HCT116 (cell line): ENCODE data around the gene EDEM1. TPM values are rescaled to one million over a fixed set of nuclear protein-coding genes. Genes with fewer than 3 reads are reported as not detected.

Experiments
- ATAC-seq: fragments of 200-7000 bp; cut with Tn5 transposase; 2 replicates; pipeline ENCODE4 v1.9.1; 2020; ENCODE audit warnings: mild to moderate bottlenecking, moderate library complexity
- BruUV-seq: library from RNA; stranded (reverse); fragments of 400-500 nt; replicated peaks from 2 replicates; lab custom pipeline; 2021; lab: Mats Ljungman, UMichigan
- CTCF ChIA-PET: fragments of 300-600 bp; sonication (Branson Sonifier 250); formaldehyde crosslinking; loops from one replicate; lab custom pipeline; 2021; ENCODE audit warnings: antibody characterized with exemption; lab: Charles Lee
- POLR2A ChIA-PET: fragments of 300-600, 350-600 bp; sonication (Branson Sonifier 250); formaldehyde crosslinking; loops from one replicate; lab custom pipeline; 2021; ENCODE audit warnings: antibody characterized with exemption; lab: Charles Lee
- RAD21 ChIA-PET, 2 experiments: fragments of 300-600 bp; sonication (Branson Sonifier 250); formaldehyde crosslinking; loops; one replicate each; lab custom pipeline; 2023; ENCODE audit warnings: low total read pairs in 2 of 2; ENCODE audit not compliant: uncharacterized antibody in 2 of 2, unreplicated experiment in 2 of 2, low non-redundant PET in 1 of 2; lab: Charles Lee
- DNase-seq: peaks from one replicate; pipeline ENCODE4 v3.0.0-alpha.2; 2010; ENCODE audit warnings: low read depth, low spot score
- H2AFZ ChIP-seq: fragments of 200-600 bp; shearing (Covaris generic), sonication (generic); 2 replicates; pipeline ENCODE4 v1.6.1; 2017; ENCODE audit warnings: low read depth, mixed run types, mixed read lengths, antibody characterized with exemption, low read length; ENCODE audit not compliant: poor library complexity, severe bottlenecking
- H3K27ac ChIP-seq: 2 replicates; pipeline ENCODE4 v1.5.1; 2012; ENCODE audit warnings: low read depth, low read length
- H3K27me3 ChIP-seq: fragments of 200-600 bp; sonication (generic); 2 replicates; pipeline ENCODE4 v1.6.1; 2016; ENCODE audit warnings: mixed run types, low read length, mixed read lengths; ENCODE audit not compliant: insufficient read depth
- H3K36me3 ChIP-seq, 2 experiments: fragments of 200-500 bp in 1 of 2; fragments of 200-600 bp in 1 of 2; sonication (Bioruptor generic) in 1 of 2; sonication (generic) in 1 of 2; 2 replicates each; pipeline versions ENCODE4 v1.5.1 to v1.6.1; 2014 to 2016; ENCODE audit warnings: low read length in 2 of 2, inconsistent platforms in 1 of 2, mixed read lengths in 1 of 2, mixed run types in 1 of 2; ENCODE audit not compliant: insufficient read depth in 2 of 2, control insufficient read depth in 1 of 2
- H3K4me1 ChIP-seq, 2 experiments: fragments of 200-600 bp in 1 of 2; sonication (generic) in 1 of 2; 2 replicates each; pipeline versions ENCODE4 v1.5.1 to v1.6.1; 2012 to 2017; ENCODE audit warnings: low read length in 2 of 2, inconsistent platforms in 1 of 2, mild to moderate bottlenecking in 1 of 2, mixed read lengths in 1 of 2, mixed run types in 1 of 2, moderate library complexity in 1 of 2; ENCODE audit not compliant: insufficient read depth in 2 of 2, control insufficient read depth in 1 of 2
- H3K4me2 ChIP-seq: fragments of 200-600 bp; sonication (generic); 2 replicates; pipeline ENCODE4 v1.6.1; 2017; ENCODE audit warnings: mixed run types, low read length, mixed read lengths
- H3K4me3 ChIP-seq, 2 experiments: fragments of 200-600 bp in 1 of 2; sonication (generic) in 1 of 2; replicated peaks in 1 of 2; 2 replicates each; pipeline ENCODE4 v1.5.1; 2011 to 2016; ENCODE audit warnings: low read length in 2 of 2, control low read depth in 1 of 2, low read depth in 1 of 2, mild to moderate bottlenecking in 1 of 2, mixed read lengths in 1 of 2, mixed run types in 1 of 2
- H3K79me2 ChIP-seq: fragments of 200-600 bp; sonication (generic); 2 replicates; pipeline ENCODE4 v1.6.1; 2017; ENCODE audit warnings: mild to moderate bottlenecking, mixed run types, low read length, moderate library complexity, mixed read lengths; ENCODE audit not compliant: insufficient read depth
- H3K9ac ChIP-seq: fragments of 200-600 bp; sonication (generic); 2 replicates; pipeline ENCODE4 v1.6.1; 2016; ENCODE audit warnings: low read length, mixed read lengths
- H3K9me2 ChIP-seq: fragments of 200-600 bp; sonication (generic), shearing (Covaris generic); 2 replicates; pipeline ENCODE4 v1.6.1; 2017; ENCODE audit warnings: mixed run types, mild to moderate bottlenecking, moderate library complexity; ENCODE audit not compliant: insufficient read depth
- H3K9me3 ChIP-seq, 2 experiments: fragments of 200-500 bp in 1 of 2; fragments of 200-600 bp in 1 of 2; sonication (Bioruptor generic) in 1 of 2; sonication (generic) in 1 of 2; 2 replicates each; pipeline ENCODE4 v1.6.1; 2014 to 2017; ENCODE audit warnings: low read length in 2 of 2, mixed read lengths in 2 of 2, inconsistent platforms in 1 of 2, low read depth in 1 of 2, mild to moderate bottlenecking in 1 of 2, mixed run types in 1 of 2, moderate library complexity in 1 of 2; ENCODE audit not compliant: control insufficient read depth in 1 of 2, insufficient read depth in 1 of 2
- H4K20me1 ChIP-seq: fragments of 200-600 bp; sonication (generic), shearing (Covaris generic); 2 replicates; pipeline ENCODE4 v1.6.1; 2017; ENCODE audit warnings: mixed run types, mild to moderate bottlenecking, moderate library complexity; ENCODE audit not compliant: insufficient read depth
- CTCF ChIP-seq, 3 experiments: fragments of 200-600 bp in 1 of 3; sonication (generic) in 1 of 3; IDR thresholded peaks in 2 of 3; conservative IDR thresholded peaks in 1 of 3; 2 replicates each; pipeline ENCODE4 v1.5.1; 2012 to 2017; ENCODE audit warnings: low read depth in 2 of 3, low read length in 2 of 3, antibody characterized with exemption in 1 of 3, borderline replicate concordance in 1 of 3, control low read depth in 1 of 3, mild to moderate bottlenecking in 1 of 3, mixed read lengths in 1 of 3, mixed run types in 1 of 3, moderate library complexity in 1 of 3; ENCODE audit not compliant: insufficient read depth in 1 of 3
- ELF1 ChIP-seq: IDR thresholded peaks from 2 replicates; pipeline ENCODE4 v1.6.1; 2012; ENCODE audit warnings: low read depth, borderline replicate concordance
- EZH2 ChIP-seq: fragments of 200-600 bp; sonication (generic); IDR thresholded peaks from 2 replicates; pipeline ENCODE4 v1.6.1; 2017; ENCODE audit warnings: antibody characterized with exemption, mixed run types
- EZH2phosphoT487 ChIP-seq: fragments of 200-600 bp; IDR thresholded peaks from 2 replicates; pipeline ENCODE4 v1.6.1; 2018; ENCODE audit warnings: antibody characterized with exemption, borderline replicate concordance
- JUND ChIP-seq: IDR thresholded peaks from 2 replicates; pipeline ENCODE4 v1.6.1; 2012
- POLR2A ChIP-seq: IDR thresholded peaks from 2 replicates; pipeline ENCODE4 v1.7.0; 2011; ENCODE audit warnings: borderline replicate concordance; ENCODE audit not compliant: insufficient read depth, insufficient read length; ENCODE audit errors: extremely low read depth
- POLR2AphosphoS5 ChIP-seq: IDR thresholded peaks from 2 replicates; pipeline ENCODE4 v1.6.1; 2011; ENCODE audit warnings: mild to moderate bottlenecking, low read depth, low read length, moderate library complexity
- RAD21 ChIP-seq: IDR thresholded peaks from 2 replicates; pipeline ENCODE4 v1.6.1; 2012; ENCODE audit warnings: low read depth, mild to moderate bottlenecking
- REST ChIP-seq: IDR thresholded peaks from 2 replicates; pipeline ENCODE4 v1.6.1; 2012; ENCODE audit warnings: low read depth
- SIN3A ChIP-seq: IDR thresholded peaks from 2 replicates; pipeline ENCODE4 v1.6.1; 2012; ENCODE audit warnings: low read depth
- SP1 ChIP-seq: IDR thresholded peaks from 2 replicates; pipeline ENCODE4 v1.6.1; 2012; ENCODE audit warnings: low read depth
- TCF7L2 ChIP-seq: IDR thresholded peaks from 2 replicates; pipeline ENCODE4 v1.7.0; 2011; ENCODE audit warnings: borderline replicate concordance, inconsistent platforms; ENCODE audit not compliant: insufficient read depth, insufficient read length; ENCODE audit errors: extremely low read depth
- YY1 ChIP-seq: IDR thresholded peaks from 2 replicates; pipeline ENCODE4 v1.6.1; 2011; ENCODE audit warnings: low read length, low read depth, moderate library complexity, mild to moderate bottlenecking; ENCODE audit not compliant: insufficient replicate concordance; ENCODE audit errors: extremely low read depth
- ZBTB33 ChIP-seq: IDR thresholded peaks from 2 replicates; pipeline ENCODE4 v1.6.1; 2011; ENCODE audit warnings: mild to moderate bottlenecking, low read length, moderate library complexity; ENCODE audit not compliant: insufficient replicate concordance; ENCODE audit errors: extremely low read depth
- ZFX ChIP-seq: fragments of 450-650 bp; IDR thresholded peaks from 2 replicates; pipeline ENCODE4 v1.6.1; 2017
- ZNF274 ChIP-seq: fragments of 200-500 bp; sonication (Bioruptor generic); IDR thresholded peaks from 2 replicates; pipeline ENCODE4 v1.6.1; 2014; ENCODE audit warnings: mild to moderate bottlenecking, low read depth, low read length, inconsistent platforms
- intact Hi-C: fragments of 100-400 bp; cut with micrococcal nuclease; formaldehyde crosslinking; loops from 2 replicates; pipeline ENCODE4 v1.10.0; 2022
- total RNA-seq: library from RNA; stranded (reverse); gene quantifications from one replicate; pipeline ENCODE4 v1.2.1, GENCODE V29; 2021; ENCODE audit not compliant: unreplicated experiment
- TF ChIP-seq, protein P1 (sequence below): IDR thresholded peaks from 2 replicates; pipeline ENCODE4 v1.6.1; 2012

Gene EDEM1
- total RNA-seq, 1 experiment from 2014 or later, result 23.7 TPM

DNA sequence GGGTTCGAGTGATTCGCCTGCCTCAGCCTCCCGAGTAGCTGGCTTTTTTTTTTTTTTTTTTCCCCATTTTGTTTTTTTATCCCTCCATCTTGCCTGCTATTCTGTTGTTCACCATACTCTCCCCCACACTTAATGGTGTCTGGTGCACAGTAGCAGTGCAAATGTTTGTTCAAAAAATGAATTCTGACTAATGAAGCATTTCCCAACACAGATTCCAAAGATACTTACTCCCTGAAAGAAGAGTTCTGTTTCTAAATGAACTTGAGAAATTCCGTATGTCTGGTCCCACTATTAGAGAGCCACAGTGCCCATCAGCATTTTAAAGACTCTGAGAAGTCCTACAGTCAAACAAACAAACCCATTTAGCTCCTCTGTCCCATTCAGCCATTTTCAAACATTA is 9.5 kb downstream of the EDEM1 start:
- H3K79me2 ChIP-seq, result peaks cover 59% of the 10 kb centered on the region
- POLR2A ChIA-PET, result no interaction called here
- H3K4me1 ChIP-seq, result peaks cover 44 to 46% of the 10 kb centered on the region in 2 experiments
- H3K4me3 ChIP-seq, result no peak overlapping the region
- no peak overlapping the region for H2AFZ ChIP-seq
- CTCF ChIA-PET, result interaction anchor here (0.9 kb wide), 1 partner anchor 485 kb away, joined by 3 read pairs; no protein-coding TSS in a partner anchor
- H3K27me3 ChIP-seq, result no peaks in the 10 kb centered on the region
- intact Hi-C loops, result no loop called here
- no peak overlapping the region for H3K27ac ChIP-seq
- DNase-seq (no peak), ATAC-seq (no peak)
- no TSS peak for BruUV-seq
- no peak overlapping the region for H3K9ac ChIP-seq
- H3K9me2 ChIP-seq, result no peaks in the 10 kb centered on the region
- no peaks in the 10 kb centered on the region for H4K20me1 ChIP-seq
- TF ChIP-seq, protein P1, sequence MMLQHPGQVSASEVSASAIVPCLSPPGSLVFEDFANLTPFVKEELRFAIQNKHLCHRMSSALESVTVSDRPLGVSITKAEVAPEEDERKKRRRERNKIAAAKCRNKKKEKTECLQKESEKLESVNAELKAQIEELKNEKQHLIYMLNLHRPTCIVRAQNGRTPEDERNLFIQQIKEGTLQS, result no peak
- TF ChIP-seq YY1, result no peak
- no peak for TF ChIP-seq TCF7L2
- TF ChIP-seq EZH2phosphoT487, result no peak
- TF ChIP-seq ZFX, result no peak
- TF ChIP-seq CTCF (IDR thresholded peaks at IDR 0.05 in 2 of 3, conservative IDR thresholded peaks at IDR 0.05 in 1 of 3; ENCODE audit: borderline replicate concordance in 1 of 3, insufficient read depth in 1 of 3, low read depth in 2 of 3, low read length in 2 of 3), result no peak
- TF ChIP-seq POLR2AphosphoS5, result no peak
- no peak for TF ChIP-seq POLR2A
- no peak for TF ChIP-seq ZNF274
- TF ChIP-seq EZH2, result no peak
- no peak for TF ChIP-seq REST
- no peak for TF ChIP-seq SP1
- TF ChIP-seq RAD21, result no peak
- no peak for TF ChIP-seq ELF1
- TF ChIP-seq SIN3A, result no peak
- TF ChIP-seq ZBTB33, result no peak
- TF ChIP-seq JUND, result no peak
- peaks cover 7 to 9% of the 10 kb centered on the region in 2 experiments; a peak in 2 of 4 replicates for H3K36me3 ChIP-seq
- RAD21 ChIA-PET, result no interaction called here
- H3K9me3 ChIP-seq, result no peaks in the 10 kb centered on the region
- no peak overlapping the region for H3K4me2 ChIP-seq
